ENCODE results near the gene PIGM.
A peak's percentile ranks its signal among the peaks of the same experiment; 100 is the strongest.

The PIGM gene

DNA sequence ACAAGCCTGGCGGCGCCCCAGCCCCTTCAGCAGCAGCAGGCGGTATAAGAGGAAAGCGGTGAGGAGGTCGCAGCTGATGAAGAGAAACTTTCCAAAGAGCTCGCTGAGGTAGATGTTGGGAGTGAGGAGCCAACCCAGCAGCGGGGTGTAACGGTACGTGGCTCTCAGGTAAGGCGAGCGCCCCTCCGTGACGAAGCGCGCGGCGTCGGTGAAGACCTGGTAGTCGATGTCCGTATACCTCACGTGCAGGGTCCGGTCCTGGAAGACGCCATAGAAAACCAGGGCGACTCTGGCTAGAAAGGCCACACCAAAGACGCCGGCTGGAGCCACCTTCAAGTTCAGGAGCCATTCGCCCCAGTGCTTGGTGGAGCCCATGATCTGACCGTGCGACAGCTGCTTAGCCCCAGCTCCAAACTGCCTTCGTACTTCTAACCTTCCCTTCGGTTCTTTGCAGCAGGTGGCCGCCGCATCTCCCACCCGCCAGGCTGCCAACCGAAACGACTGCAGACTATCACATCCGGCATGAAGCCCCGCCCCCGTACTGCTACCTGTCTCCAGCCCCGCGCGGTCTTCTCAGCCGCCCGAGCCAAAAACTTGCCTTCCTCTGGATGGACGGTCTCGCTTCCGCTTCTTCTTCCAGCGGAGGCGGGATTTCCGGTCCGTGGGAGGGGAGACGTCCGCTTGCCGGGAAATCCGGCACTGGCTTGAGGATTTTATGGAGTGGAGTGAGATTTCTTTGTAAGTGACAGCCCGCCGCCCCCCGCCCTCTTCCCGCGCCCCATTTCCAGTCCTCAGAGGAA lies at the start of gene PIGM:
Gene PIGM, minus strand, starts transcription at position 626 of the 800 bp plus-strand sequence. Its CDS starts 251 bp downstream, at position 375.
- DNase-seq (ENCODE audit: low spot score): peak; percentile 97

DNA sequence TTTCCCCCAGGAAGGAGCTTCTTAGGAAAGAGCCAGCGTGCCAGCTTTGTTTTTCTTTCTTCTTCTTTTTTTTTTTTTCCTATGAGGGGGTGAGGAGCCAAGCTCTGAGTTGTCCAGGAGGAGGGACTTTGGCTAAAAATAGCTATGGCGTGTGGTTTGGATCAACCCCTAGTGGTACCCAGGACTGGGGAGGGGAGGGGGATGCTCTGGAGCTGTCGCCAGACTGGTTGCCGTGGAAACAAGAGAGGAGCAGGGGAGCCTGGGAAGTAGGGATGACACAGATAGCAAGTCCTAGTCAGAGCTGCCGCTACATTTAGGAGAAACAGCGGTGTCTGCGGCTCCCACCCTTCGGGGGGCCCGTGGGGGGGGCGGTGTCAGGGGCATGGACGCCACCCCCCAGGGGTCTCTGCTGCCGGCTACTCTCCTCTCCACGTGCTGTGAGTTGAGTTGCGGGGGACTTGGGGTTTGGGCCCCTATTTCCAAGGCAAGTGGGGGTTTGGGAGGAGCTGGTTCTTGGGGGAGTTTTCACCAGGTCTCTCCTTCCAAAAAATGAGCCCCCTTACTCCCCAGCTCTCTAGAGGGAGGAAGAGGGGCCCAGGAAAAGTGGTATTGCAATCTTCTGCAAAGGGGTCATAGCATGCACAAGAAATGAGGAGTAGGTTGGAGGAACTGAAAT lies 49.6 kb upstream of the PIGM start, which contains the start of gene KCNJ9:
Gene KCNJ9, plus strand, starts transcription at position 278 of the 676 bp plus-strand sequence. CDS start 2,493 bp downstream, outside the sequence.
- DNase-seq (ENCODE audit: low spot score): no peak

DNA sequence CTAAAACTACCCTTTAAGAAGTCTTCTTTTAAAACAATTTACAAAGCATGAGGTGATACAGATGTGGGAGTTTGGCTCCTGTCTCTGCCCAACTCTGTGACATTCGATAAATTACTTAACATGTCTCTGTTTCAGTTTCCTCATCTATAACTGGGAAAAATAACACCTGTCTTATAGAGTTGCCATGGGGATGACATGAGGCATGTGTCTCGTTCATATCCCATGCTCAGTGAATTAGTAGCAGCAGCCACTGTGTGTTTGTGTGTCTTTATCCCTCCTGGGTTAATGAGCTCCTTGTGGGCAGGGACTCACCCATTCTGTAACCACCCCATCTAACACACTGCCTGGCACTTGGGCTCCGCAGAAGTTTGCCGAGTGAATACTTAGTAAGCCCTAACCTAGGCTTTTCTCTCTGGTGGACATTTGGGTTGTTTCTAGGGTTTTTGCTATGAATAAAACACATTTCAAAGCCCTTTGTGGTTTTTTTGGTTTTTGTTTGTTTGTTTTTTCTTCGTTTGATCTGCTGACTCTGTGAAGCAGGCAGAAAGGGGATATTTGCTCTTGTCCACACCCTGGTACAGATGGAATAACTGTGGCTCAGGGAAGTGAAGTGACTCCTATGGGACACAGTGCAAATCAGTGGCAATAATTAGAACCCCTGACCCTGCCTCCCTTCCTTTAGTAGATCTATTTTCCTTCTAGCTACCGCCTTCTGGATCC lies 48.8 kb upstream of the PIGM start:
- DNase-seq (ENCODE audit: low spot score): no peak

DNA sequence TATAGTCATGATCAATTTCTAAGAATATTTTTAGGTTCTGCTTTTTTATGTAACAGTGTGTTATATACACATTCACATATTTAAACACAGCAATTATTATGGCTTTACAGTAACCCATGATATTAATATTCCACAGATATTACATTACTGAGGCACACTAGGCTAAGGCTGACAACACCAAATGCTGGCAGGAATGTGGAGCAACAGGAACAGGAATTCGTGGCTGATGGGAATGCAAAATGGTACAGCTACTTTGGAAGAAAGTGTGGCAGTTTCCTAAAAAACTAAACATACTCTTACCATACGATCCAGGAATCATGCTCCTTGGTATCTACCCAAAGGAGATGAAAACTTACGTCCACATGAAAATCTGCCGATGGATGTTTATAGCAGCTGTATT lies 47.7 kb upstream of the PIGM start:
- no peak for DNase-seq (ENCODE audit: low spot score)

DNA sequence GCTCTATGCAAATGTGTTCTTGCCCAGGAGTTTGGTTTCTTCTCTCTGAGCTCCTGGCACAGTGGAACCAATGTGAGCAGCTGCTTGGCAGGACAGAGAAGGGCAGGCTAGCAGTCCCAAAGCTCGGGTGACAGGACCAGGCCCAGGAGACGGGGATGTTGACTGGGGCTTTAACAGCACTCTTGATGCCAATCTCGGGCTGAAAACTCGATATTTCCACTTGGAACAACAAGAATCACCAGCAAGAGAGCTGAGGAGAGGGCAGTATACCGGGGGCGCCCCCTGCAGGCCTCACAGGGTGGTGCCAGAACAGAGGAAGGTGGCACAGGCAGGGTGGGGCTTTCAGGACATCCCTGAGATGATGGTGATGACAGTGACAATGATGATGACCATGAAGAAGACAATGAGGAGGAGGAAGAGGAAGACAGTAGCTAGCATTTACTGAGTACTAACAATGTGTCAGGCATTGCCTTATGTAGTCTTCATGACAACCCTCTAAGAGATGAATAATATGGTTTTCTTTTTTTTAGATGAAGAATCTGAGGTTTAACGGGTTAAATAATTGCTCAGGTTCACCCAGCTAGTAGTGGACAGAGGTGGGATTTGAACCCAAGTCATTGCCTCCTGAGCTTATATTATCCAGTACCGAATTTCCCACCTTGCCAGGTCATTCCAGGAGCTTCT lies 46.9 kb upstream of the PIGM start:
- DNase-seq (ENCODE audit: low spot score): peak; percentile 84

DNA sequence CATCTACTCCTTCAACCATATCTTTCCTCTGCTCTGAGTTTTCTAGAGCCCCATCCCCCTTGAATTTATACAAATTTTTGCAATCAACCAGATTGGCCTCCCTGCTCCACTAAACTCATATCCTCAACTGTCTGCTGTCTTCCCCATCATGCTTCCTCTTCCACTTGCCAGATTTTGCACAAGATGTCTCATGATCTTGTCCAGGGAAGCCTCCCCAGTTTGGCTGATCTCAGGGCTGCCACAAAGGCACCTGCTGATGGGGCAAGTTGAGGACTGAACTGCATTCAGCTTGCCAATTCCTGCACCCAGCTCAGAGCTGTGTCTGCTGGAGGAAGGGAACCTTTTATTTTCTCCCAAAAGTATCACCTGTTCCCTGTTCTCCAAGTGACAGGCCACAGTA lies 45.7 kb upstream of the PIGM start:
- DNase-seq (ENCODE audit: low spot score): no peak

DNA sequence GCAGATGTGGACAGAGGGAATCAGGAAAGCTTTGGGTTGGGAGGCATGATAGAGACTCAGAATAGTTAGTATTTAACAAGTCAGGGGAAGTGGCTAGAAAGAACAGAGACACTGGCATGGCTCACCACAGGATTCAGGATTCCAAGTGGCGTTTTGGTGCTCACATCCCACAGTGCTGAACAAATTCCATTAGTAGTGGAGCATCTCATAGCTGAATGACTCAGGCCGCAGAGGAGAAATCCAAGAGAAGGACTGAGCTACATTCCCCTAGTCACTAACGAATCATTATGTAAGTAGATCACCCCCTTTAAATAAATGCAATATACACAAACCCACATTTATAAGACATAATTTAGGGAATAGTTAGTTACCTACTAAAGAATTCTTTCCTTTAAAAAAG lies 44.5 kb upstream of the PIGM start:
- no peak for DNase-seq (ENCODE audit: low spot score)

DNA sequence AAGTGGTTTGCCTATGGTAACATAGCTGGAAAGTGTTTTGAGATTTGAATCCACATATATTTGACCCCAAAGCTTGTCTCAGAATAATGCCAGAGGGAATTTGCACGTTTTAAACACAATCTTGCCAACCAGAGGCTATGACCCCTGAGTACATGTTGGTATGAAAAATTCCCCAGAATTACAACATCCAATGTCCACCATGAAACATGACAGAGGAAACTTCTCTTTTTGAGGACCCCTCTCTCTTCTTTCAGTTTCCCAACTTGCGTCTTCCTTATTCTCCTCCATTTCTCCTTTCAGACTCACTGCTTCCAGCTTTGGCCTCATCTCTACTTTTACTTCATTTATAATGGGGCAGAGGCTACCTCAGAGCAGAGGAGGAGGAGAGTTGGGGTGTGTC lies 44.0 kb upstream of the PIGM start:
- DNase-seq (ENCODE audit: low spot score): no peak

DNA sequence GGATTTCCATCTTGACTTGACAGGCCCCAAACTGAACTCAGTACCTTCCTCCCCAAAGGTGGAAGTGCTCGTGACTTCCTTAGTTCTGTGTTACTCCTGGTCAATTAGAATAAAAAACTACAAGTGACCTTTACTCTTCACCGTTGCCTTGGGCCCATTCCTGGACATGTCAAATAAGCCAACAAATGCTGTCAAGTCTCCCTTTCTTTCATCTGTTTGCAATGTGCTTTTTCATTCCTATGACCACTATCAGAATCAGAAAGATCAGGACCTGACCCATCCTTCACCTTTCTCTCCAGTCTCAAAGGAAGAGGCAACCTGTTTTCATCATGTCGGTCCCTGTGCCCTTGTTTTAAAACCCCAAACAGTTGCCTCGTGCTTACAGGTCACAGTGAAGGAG lies 43.1 kb upstream of the PIGM start:
- DNase-seq (ENCODE audit: low spot score): no peak

DNA sequence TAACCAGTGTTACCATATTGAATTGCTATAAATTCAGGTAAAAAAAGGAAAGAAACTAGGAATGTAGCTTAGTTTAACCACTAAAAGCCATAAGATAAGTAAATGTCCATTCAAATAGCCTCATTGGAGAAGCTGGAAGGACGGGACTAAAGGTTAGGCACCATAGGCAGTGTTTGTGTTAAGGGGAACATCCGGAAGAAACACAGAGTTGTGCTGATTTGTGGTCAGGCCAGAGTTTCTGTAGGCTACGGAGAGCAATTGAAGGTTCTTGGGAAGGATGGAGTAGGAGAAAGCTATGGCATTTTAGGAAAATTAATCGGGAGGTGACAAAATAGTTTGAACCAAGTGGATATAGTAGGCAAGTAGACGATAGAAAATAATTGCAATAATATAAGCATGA lies 39.5 kb upstream of the PIGM start:
- DNase-seq (ENCODE audit: low spot score): no peak

DNA sequence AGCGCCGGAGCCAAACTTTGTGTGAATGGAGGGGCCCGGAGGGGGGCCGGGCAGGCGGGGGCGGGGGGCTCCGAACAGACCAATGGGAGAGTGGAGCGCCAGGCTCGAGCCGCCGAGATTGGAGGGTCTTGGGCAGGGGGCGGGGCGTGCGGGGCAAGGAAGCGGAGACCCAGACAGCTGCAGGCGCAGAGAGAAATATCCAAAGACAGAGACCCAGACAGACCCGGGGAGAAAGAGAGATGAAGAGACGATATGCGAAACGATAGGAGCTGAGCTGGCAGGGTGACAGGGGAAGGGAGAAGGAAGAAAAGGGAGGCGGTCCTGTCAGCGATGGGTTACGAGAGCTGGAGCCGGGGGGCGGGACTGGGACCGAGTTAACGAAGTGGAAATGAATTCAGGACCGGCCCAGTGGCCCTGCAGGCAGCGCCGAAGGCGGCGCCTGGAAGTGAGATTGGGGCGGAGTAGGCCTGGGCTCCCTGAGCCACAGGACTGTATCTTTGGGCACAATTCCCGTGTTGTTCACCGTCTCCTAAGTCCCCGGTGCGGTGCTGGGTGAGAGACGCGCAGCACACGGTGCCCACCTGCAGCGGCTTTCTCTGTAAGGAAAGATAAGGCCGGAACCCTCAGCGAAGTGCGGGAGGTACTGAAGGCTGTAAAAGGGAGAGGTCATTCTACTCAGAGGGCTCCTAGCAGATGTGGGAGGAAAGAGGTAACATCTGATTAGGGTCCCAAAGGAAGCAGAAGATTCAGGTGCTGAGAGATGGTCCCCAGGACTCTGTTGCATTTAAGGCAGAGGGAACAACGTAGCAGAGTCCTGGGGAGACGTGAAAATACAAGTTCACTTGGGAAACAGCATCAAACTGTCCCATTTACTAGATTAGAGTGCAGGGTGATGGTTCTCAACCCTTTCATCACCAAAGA lies 38.7 kb upstream of the PIGM start:
- peak; percentile 88 for DNase-seq (ENCODE audit: low spot score)

DNA sequence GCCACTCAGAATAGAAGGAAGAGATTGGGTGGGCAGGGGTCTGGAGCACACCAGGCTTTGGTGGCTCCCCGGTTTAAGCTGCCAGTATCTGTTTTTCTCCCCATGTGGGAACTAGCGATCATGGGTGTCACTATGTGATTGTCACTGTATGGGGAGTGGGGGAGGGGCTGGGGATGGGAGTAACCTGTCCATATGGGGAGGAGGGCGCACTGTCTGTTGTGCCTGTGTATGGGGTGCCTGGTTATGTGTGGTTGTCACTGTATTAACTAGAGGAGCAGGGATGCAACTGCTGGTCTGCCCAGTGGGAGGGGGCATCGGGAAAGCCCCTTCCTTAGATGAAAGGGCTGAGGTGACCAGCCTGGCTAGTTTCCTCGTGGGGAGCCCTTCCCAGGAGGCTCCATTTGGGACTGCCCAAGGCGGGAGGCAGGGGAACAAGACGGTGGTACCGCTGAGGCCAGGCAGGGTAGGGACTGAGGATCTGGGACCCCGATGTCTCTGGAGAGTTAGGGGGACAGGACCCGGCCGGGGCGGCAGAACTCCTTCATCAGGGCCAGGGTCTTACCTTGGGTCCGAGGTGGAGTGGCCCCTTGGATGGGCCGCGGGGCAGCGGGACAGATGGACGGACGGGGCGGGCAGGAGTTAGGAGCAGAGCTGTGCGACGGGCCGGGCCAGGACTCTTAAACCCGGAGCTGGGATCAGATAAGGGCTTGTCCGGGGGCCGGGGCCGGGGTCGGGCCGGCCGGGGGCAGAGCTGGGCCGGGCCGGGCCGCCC lies 37.9 kb upstream of the PIGM start, which contains the start of gene KCNJ10:
Gene KCNJ10, minus strand, starts transcription at position 701 of the 772 bp plus-strand sequence. CDS start 27,628 bp downstream, outside the sequence.
- no peak for DNase-seq (ENCODE audit: low spot score)

DNA sequence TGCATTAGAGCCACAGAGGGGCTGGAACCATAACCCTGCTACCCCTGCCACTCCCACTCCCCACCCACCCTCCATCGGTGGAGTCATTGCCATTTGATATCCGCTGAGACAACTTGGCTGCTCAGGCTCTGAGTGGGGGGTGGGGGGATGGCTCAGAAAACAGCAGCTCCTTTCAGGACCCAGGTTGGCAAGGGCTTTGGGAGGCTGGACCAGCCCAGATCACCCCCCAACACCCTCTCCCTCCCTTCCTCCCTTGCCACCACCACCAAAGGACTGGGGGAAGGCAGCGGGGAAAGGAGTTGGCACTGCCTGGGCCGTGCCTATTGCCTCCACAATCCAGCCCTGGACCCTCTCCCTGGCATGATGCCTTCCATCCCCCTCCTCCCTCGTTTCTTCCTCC lies 36.4 kb upstream of the PIGM start:
- no peak for DNase-seq (ENCODE audit: low spot score)

DNA sequence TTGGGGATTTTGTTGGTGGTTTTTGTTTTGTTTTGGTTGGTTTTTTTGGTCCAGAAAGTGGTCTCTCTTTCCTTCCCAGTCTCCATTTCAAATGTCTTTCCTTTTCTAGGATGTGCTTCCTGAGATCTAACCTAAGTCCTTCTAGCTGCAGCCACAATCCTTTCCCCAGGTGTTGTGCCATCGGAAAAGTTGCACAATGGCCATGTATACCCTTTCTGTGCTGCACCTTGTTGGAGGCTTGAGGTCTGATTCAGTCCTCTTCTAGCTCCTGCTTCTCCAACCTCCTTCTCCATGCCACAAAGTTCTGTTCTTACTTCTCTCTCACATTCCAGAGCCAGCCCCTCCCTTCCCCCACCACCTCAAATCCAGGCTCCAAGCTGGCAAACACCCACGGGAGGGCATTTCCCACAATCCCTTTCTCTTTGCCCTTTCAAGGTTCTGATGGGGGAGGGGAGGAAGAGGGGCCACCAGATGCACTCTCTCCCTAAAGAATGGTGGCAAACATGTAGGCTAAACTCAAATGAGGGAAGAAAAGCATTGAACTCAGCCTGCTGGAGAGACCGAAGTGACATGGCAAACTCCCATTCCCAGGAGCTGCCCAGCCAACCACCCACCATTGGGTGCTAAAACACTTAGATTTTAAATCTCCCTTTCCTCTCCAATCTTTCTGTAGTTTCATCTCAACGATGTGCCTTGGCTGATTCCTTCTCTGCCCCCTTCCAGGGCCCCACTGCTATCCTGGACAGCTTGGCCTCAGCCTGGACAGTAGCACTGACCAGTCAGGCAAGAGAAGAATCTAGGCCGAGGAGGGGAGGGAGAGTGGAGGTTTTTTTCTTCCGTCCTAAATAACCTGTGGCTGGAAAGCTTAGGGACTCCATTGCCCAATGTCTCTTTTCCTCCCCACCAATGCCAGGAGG lies 35.3 kb upstream of the PIGM start:
- DNase-seq (ENCODE audit: low spot score): no peak

DNA sequence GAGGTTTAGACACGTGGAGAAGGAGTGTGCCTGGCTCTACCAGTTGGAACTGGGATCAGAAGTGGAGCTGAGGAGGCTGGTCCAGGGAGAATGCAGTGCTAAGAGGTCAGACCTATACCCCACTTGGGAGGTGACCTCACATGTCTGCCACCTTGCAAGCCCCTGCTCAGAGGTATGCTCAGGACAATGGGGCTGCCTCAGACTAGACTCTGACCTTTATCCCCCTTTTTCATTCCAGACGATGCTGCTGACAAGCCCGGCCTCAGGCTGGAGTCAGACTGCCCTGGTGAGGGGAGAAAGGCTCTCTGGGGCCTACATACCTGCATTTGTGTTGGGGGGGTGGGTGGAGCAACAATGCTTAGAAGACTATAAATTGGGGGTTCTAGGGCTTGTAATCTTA lies 33.0 kb upstream of the PIGM start:
- no peak for DNase-seq (ENCODE audit: low spot score)

DNA sequence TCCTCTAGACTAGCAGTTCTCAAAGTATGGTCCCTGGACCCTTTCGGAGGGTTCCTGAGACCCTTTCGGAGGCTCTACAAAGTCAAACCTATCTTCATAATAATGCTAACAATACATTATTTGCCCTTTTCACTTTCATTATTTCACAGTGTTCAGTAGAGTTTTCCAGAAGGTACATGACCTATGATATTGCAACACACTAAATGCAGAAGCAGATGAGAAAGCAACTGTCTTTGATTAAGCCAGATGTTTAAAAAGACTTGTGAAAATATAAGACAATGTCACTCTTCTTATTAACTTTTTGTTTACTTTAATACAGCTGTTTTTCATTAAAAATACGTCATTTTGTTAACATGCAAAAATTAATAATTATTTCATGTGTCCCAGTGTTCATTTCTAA lies 32.4 kb upstream of the PIGM start:
- no peak for DNase-seq (ENCODE audit: low spot score)

DNA sequence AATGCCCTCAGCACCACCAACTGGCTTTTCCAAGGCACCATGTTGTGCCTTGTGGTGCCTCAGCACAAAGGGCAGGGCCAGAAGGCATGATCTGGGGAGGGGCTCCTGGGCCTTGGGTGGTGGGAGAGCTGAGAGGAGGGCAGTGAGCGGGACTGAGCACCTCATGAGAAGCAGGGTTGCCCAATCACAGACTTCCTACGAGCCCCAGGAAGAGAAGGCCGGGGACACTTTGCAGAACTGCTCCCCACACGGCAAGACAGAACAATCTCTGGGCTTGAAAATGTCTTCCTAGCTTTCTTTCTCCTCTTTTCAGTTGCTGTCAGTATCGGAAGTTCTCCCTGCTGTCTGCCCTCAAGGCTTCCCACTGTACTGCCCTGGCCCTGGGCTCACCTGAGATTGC lies 31.4 kb upstream of the PIGM start:
- no peak for DNase-seq (ENCODE audit: low spot score)

DNA sequence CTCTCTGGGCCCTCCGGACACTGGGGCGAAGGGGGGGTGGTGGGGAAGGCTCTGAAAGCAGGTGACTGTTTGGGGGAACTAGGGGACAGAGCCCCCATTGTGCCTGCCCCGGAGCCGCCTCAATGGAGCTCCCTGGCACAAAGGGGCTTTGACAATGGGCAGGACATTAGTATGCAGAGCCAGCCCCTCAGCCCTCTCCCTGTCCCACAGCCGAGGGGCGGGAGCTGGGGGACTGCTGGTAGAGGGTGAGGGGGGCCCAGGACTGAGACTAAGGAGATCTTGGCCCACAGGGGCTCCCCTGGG lies 30.4 kb upstream of the PIGM start:
- DNase-seq (ENCODE audit: low spot score): no peak
